Activated CD4-positive, alpha-beta T cell treated with anti-CD3 and anti-CD28 coated beads, Interleukin-2, amount 50 U/mL, for 4 hours (primary cell): Measurements from ENCODE around the gene C1QTNF6.

Experiments used
- DNase-seq, 2 experiments: peaks; one replicate each; pipeline ENCODE4 v3.0.0-alpha.2; 2020

The C1QTNF6 gene

DNA sequence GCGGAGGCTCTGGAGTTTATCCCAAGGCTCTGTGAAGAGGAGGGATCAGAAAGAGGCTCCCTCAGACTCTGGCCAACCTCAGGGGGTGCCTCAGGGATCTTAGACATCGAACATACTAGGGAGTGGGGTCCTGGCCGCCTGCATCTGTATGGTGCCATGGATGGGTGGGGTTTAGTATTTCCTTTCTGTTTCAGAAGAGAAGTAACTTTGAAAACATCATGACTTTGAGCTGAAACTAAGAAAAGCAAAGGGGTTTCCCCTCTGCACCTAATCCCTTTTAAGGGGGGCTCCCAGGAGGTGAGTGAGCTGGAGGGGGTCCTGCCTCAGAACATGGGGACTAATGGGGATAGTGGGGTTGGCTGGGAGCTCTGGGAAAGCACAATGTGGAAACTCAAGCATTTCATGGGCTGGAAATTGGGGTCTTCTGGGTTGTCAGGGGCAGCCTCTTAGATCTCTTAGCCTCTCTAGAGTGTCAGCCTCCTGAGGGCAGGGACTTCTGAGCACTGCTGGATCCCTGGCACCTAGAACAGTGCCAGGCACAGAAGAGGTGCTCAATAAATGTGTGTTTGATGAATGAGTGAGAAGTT is 36.0 kb upstream of the C1QTNF6 start:
- no peak for DNase-seq

DNA sequence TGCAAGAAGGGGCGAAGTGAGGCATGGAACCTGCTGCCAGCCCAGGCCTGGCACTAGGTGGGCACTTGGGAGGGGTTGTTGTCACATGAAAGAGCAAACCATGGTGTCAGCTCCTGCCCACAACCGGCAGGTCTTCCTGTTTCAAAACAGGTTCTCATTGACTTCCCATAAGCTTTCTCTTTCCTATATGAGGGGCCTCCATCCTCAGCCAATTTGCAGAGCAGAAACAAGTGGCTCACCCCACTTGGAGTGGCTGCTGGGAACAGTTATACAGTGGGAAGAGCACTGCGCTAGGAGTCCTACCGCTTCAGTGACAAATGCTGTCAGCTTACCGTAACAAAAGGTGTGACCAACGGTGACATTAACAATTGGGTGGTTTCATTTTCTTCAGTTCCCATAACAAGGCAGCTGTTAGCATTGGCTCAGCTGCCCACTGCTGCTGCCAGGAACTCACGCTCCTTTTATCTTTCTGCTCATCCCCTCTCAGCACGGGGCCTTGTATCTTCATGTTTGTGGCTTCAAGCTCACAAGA is 34.5 kb upstream of the C1QTNF6 start:
- DNase-seq: no peak

DNA sequence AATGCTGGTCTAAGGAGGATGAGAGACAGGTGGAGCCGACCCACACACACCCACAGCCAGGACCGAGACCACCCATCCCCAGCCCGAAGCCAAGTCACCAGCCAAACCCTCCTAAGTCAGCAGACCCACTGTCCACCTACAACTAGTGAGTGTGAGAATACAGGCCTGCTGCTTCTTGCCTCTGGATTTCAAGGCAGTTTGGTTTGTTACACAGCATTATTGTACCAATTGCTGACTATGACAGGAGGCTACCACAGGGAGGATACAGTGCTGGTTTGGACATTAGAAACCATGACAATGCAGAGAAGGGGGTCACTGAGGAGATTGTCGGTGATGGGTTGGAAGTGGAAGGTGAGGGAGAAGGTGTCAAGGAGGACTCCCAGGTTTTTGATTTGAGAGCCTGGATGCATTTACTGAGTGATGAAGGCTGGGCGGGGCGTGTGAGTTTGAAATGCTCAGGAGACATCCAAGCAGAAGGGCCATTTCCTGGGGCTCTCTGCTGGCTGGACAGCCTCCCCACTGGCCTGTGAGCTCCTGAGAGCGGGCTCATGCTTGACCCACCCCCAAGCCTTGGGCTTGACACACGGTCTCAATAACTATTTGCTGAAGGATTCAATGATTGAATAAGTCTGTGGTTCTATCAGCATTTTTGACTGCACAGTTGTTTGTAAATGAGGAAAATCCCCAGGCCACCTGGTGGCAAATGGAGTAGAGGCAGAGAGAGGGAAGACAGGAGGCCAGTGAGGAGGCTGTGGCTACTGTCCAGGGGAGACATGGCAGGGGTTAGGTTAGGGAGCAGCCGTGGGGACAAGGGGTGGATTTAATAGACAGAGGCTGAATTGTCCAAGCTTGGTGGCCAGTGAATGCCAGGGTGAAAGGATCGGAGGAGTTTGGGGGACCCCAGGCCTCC is 33.6 kb upstream of the C1QTNF6 start:
- DNase-seq: no peak

DNA sequence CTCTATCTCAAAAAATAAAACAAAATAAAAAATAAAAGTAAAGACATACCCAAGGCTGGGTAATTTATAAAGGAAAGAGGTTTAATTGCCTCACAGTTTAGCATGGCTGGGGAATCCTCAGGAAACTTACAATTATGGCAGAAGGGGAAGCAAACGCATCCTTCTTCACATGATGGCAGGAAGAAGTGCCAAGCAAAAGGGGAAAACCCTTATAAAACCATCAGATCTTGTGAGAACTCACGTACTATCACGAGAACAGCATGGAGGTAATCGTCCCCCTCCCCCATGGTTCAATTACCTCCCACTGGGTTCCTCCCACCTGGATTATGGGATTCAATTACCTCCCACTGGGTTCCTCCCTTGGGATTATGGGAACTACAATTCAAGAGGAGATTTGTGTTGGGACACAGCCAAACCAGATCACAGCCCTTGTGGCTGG is 32.5 kb upstream of the C1QTNF6 start:
- no peak for DNase-seq

DNA sequence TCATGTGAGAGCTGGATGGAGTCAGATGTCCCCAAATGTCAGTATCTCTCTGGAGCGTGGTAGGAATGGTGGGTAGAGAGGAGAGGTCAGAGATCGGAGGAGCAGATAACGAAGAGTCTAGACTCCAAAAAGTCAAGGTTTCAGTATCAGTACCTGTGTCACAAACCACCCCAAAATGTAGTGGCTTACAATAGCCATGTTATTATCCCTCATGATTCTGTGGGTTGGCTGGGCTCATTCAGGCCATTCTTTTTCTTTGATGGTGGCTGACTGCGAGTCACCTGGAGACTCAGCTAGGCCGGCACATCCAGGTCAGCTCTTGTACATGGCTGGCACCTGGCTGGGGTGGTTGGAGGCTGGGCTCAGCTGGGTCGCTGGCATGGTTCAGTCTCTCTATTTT is 31.5 kb upstream of the C1QTNF6 start:
- DNase-seq: no peak

DNA sequence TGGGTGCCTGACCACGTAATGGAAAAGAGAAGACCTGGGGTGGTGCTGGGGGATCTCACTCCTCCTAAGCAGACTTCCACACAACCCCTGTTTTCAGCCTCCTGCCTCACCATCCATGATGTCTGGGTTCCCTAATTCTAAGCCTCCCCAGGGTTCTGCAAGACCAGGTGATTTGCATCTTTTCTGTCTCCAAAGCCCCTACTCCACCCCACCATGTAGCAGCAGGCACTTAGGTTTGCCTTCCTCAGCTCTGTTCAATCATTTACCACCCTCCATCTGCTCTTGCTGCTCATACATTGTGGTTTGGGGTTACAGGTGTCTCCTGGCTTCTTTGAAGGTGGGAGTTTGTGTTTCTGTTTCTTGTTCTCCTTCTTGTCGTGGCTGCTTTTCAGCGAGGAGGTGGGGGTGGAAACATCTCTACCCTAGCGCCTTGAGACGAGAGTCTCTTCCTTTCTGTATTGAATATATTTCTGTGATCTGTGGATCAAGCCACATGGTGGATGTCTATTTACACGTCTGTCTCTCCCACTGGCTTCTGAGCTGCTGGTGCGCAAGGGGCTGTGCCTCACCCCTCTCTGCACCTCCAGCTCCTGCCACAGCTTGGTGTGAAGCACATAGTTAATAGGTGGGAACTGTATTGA is 30.8 kb upstream of the C1QTNF6 start:
- DNase-seq: peak; percentile 68 to 72

DNA sequence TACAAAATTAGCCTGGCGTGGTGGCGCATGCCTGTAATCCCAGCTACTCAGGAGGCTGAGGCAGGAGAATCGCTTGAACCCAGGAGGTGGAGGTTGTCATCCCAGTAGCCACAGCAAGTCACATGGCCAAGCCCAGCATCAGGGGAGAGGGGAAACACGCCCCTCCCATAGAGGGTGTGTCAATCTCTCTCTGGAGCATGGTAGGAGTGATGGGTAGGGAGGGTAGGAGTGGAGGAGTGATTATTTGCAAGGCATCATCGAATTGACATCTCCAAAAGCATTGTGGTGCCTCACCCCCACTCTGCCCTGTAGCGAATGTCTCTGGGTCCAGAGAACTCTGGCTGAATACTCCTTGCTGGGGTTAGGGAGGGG is 30.3 kb upstream of the C1QTNF6 start:
- DNase-seq: no peak

DNA sequence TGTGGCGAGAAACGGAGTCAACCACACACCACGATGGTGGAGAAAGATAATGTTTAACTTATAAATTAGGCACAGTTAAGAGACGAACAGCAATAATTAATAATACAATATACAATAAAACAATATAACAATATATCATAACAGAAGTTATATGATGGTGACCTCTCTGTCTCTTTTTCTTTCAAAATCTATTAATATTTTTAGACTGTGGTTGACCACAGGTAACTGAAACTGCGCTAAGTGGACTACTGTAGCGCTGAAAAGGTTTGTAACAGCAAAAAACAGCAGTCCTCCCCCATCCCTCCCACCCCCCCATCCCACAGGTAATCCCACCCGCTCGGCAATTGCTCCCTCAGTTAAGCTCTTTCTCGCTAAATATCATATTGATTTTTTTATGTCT is 27.8 kb upstream of the C1QTNF6 start:
- no peak for DNase-seq

DNA sequence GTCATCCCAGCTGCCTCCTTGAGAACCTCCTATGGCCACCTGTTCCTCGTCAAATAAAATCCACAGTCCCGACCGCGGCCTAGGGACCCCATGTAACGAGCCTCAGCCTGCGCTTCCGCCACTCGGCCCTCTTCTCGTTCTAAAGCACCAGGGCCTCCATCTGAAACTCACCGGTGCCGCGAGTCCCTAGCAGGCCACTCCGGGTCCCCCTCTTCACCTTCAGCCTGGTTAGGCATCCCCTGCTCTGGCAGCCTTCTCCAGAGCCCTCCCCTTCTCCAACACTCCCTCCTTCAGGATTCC is 26.6 kb upstream of the C1QTNF6 start:
- DNase-seq: no peak

DNA sequence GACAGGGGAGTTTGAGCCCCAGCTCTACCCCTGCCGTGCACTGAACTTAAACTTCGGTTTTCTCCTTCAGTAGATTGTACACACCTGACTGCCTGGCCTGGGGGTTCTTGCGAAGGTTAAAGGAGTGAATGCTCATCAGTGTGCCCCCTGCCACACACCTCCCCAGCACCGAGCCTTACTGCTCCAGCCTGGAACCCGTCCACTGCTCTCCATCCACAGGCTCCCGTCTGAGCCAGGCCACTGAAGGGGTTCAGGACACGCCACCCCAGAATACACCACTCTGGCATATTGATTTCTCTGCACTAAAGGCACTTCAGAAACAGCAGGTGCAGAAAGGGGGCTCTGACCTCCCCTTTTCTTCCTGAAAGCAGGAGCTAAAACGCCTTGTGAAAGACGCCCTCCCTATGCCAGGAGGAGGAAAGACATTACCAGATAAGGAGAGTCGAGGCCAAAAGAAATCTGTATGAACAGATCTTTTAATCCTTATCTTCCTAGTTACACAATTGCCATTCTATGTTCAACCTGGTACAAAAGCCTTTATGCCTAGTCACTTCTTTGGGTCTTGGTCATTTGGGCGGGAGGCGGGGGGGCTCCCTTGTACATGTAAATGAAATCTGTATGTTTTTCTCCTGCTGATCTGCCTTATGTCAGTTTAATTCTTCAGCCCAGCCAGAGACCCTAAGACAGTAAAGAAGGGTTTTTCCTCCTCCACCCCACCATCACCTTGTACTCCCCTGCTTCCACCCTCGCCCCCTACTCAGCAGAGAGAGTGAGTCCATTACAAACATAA is 26.1 kb upstream of the C1QTNF6 start:
- no peak for DNase-seq

DNA sequence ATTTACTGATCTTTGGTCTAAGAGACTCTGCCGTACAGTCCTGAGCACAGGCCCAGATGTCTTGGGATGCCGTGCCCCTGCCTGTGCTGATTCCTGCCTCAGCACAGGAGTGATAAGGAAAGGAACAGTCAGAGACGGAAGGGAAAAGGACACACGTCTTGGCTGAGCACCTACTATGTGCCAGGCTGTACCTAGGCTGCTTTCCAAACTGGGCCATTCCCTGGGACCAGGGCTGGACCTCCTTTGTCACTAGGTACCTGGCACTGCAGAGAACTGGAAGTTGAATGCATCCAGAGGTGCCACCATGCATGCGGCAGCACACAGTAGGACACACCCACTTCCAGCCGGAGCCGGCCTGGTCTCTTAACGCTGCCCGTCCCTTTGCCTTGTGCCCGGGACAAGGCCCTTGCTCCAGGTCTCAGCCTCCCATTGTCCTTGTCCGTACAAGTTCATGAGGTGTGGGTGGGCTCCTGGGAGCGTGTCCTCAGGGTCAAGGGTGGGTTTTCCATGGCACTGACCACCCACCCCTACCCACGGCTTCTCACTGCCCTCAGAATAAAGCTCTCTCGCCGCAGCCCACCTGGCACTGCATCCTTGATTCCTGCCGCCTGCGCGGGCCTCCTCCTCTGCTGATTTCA is 25.3 kb upstream of the C1QTNF6 start:
- DNase-seq: no peak

DNA sequence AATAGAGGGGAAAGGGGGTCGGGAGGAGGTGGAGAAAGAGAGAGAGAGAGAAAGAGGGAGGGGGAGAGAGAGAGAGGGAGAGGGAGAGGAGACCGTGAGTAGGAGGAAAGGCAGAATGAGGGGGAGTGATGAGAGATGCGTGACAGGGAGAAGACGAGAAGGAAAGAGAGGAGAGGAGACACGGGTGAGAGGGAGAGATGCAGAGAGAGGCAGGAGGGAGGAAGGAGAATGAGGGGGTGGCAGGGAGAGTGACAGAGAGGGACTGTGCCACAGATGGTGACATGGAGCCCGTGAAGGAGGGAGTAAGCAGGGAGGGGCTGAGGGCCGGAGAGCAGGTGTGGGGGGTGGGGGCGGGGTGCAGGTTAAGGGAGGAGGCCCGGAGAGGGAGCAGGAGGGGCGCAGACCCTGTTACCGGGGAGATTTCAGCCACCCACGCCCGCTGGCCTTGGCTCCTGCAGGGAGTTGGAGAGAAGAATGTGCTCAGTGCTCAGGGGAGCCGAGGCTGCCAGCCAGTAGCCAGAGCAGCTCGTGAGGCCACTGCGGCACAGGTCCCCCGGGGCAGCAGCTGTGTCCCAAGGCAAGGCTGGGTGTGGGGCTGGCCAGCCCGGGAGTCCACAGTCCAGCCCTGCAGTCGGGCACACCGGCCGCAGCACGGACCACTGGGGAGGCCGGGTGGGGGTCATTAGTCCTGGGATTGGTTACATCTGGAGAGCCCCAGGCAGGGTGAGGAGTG is 24.3 kb upstream of the C1QTNF6 start, which contains the start of gene SSTR3:
TSS of gene SSTR3 (minus strand) at position 304 of the 733 bp plus-strand sequence. CDS start 4,674 bp downstream, outside the sequence.
- no peak for DNase-seq

DNA sequence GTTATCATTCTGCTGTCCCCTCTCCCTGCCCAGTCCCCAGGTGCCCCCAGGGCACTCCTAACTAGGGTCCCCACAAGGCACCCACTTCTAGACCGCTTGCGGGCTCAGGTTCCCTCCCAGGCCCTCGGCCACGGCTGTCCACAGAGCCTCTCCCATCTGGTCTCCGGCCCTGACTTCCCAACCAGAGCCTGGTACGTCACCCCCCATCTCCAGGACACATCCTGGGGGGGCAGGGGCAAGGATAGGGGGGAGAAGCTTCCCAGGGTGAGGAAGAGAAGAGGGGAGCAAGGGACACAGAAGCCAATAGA is 23.8 kb upstream of the C1QTNF6 start:
- no peak for DNase-seq

DNA sequence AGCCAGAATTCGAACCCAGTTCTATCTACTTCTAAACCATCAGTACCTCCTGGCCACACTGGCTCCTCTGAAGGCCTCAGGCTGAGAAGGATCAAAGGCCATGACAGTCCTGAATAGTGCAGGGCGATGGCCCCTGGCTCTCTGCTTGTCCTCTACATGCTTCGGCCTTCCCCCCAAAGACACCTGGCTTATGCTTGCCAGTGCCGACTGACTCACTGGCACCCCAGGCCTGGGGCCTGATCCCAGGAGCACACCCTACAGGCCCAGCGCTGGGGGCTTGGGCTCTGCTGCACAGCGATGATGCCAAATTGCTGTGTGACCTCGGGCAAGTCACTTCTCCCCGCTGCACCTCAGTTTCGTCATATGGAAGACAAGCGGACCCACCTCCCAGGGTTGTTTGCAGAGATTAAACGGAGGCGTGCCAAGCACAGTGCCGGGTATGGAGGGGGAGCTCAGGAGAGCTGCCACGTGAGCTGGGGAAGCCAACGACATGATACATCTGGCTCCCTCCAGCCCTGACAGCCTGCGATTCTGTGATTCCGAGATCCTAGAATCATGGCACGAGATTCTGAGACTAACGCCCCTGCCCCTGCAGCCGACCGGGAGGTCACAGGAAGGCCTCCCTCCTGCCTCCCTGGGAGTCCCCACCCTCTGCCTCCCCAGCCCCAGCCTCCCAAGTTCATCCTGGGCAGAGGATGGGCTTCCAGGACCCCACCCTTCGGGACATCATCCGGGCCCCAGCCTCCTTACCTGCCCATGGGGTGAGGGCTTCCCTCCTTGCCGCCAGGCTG is 23.2 kb upstream of the C1QTNF6 start:
- no peak for DNase-seq

DNA sequence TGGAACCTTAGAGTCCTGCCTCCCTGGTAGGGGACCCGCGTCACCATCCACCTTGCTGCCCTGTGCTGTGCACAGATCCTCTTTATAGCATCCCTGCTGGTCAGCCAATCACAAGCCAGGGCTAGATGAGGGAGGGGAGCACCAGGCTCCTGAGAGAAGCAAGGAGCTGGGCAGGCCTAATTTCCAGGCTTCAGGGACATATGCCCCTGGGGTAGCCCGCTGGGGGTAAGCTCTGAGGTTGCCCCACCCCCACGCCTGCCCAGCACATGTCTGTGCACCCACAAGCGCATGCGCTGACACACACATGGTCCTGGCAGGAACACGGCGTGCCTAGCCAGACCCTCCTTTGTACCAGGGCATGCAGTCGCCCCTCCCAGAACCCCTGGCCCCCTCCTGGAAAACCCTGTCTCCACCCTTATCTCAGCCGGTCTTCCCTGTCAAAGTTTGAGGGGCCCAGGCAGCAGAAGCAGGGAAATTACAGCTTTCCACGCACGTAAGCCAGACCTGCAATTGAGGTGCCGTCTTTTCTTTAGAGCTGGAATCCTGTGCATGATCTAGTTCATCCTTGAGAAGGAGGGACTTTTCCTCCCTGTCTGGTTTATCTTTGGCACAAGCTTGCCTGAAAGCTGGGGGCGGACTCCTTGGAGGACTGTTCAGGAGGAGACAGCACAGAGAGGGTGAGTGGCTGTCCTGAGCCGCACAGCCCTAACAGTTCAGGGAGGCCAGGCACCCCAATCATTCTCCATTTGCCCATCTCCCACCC is 22.2 kb upstream of the C1QTNF6 start:
- no peak for DNase-seq

DNA sequence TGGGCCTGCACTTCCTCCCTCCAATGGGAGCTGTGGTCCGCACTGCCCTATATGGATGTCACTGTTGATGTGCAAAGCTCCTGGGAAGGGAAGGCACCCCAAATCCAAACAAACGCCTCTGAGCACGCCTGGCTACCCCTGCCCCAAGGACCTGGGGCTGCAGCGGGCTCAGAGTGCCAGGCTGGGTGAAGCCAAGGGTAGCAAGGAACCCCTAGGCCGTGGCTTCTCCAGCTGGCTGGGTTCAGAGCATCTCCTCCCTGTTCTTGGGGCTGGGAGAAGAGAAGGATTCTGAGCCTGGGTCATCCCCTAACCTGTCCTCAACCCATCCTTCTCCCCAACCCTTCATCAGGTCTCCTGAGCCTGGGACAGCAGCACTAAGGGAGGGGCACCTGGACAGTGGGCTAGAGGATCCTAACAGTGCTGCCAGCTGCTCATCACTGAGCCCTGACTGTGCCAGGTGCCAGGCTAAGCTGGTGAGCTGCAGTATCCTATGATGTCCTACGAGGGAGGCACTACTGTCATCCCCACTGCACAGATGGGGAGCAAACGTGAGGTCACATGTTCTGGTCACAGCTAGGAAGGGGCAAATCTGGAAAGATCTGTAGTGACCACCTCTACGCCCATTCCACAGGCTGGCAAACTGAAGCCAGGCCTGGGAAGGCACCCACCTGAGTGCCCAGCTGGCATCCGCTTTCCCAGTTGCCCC is 21.2 kb upstream of the C1QTNF6 start:
- DNase-seq: no peak

DNA sequence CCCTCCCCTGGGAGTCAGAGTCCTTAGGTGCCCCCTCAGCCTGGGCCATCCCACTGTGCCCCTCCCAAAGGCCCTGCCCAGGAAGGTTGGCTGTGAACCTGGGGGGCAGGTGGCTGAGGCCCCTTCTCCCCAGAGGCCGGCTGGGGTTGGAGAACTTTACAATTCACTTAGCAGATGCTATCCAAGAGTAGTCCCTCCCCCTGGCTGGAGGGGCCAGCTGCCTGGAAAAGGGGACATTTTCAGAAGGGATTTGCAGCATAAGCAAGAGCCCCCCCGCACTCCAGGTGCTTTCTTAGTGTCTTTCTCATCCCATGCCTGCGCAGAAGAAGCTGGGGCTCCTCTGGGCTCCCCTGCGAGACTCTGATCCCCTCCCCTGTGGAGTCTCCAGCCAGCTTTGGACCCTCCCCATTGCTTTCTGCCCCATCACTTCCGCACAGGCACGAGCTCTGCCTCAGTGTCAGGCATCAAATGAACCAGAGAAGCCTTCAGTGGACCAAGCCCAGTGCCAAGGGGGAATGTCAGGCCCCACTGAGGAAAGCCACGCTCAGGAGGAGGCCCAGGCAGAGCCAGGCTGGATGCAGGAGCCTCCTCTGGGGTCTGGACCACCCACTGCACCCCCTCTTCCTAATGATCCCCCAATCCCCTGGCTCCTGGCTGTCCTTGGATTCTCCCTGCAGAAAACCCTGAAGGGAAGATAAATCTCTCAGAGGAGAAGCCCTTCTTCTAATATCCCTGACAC is 20.5 kb upstream of the C1QTNF6 start:
- no peak for DNase-seq

DNA sequence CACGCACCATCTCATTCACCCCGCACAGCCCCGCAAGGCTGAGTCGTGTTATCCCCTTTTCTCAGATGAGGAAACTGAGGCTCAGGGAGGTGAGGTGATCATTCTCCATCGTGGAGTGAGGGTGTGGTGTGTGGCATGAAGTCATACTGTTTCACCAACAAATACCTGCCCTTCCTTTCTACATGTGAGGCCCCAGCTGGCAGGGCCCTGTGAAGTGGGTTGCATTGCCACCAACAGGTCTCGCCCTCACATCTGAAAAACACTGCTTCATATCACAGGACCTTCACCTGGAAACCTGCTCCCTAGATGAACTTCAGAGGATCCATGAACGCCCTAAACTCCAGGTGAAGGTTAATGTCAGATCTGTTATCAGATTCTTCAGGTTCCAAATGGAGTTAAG is 19.9 kb upstream of the C1QTNF6 start:
- DNase-seq: no peak
